Measurements from ENCODE around the gene SIN3A. TPM values are rescaled to one million over a fixed set of nuclear protein-coding genes. Genes with fewer than 3 reads are reported as not detected.

SIN3A gene
- total and polyA plus RNA-seq, 9 of the 15 experiments (the other 6 are each of a cell fraction or from before 2014, with no cell fraction given): 11.1 to 70.3 (median 25.3) TPM

GRCh38 chr15:75455982-75456531, 4.6 kb upstream of the SIN3A start (continued):
- no peak for TF ChIP-seq ZFP91 (CRISPR knock-in tag; IDR thresholded peaks at IDR 0.05)
- no peak; the same call in 1 of the 2 replicates for TF ChIP-seq ETV5 (CRISPR knock-in tag; IDR thresholded peaks at IDR 0.05; ENCODE audit: low read depth)
- TF ChIP-seq SFPQ (IDR thresholded peaks at IDR 0.05; ENCODE audit: low read depth, low read length): no peak
- no peak for TF ChIP-seq E2F8 (IDR thresholded peaks at IDR 0.05; ENCODE audit: low read depth, partially characterized antibody)
- no peak for TF ChIP-seq CHAMP1 (IDR thresholded peaks at IDR 0.05)
- no peak for TF ChIP-seq ZNF146 (CRISPR knock-in tag; IDR thresholded peaks at IDR 0.05; ENCODE audit: unreplicated experiment)
- no peak for TF ChIP-seq ZNF280B (CRISPR knock-in tag; IDR thresholded peaks at IDR 0.05)
- peak; percentile 61; the same call in 1 of the 2 replicates for TF ChIP-seq SUPT5H (IDR thresholded peaks at IDR 0.05)
- peak in 2 of 3 experiments; percentile 14 to 23 for TF ChIP-seq YY1 (IDR thresholded peaks at IDR 0.05; ENCODE audit: borderline replicate concordance in 1 of 3, control insufficient read depth in 1 of 3, extremely low read depth in 1 of 3, insufficient read depth in 3 of 3, insufficient read length in 1 of 3, insufficient replicate concordance in 2 of 3, low read depth in 1 of 3, low read length in 2 of 3)
- TF ChIP-seq CREB3 (tag; conservative IDR thresholded peaks at IDR 0.05; ENCODE audit: low read depth): no peak

Data from K562 (cell line).